Measurements from ENCODE around the gene ST7.

GRCh38 chr7:117012284-117012683 lies 59.0 kb downstream of the ST7 start:
- TF ChIP-seq ZNF274 (IDR thresholded peaks at IDR 0.05; ENCODE audit: low read depth, low read length) = no peak
- no peak for TF ChIP-seq YY1 (IDR thresholded peaks at IDR 0.05; ENCODE audit: insufficient read depth, insufficient read length)
- TF ChIP-seq SUZ12 (IDR thresholded peaks at IDR 0.05; ENCODE audit: extremely low read depth, insufficient read depth, insufficient read length) = no peak
